ENCODE results near the gene CSNK1A1L.

The CSNK1A1L gene

GRCh38 chr13:37100731-37101130 is 4.7 kb downstream of the CSNK1A1L start:
- no peak overlapping the region for H2AFZ ChIP-seq (ENCODE audit: low read length)
- no peaks in the 10 kb centered on the region for H3K9me2 ChIP-seq (replicated peaks; ENCODE audit: low read depth, low read length)
- no peak overlapping the region for H3K9ac ChIP-seq (ENCODE audit: low read depth, low read length, poor library complexity, severe bottlenecking)
- H3K79me2 ChIP-seq (ENCODE audit: insufficient read depth, low read length): no peaks in the 10 kb centered on the region
- no peak overlapping the region for H3K4me3 ChIP-seq (ENCODE audit: low read length, poor library complexity, severe bottlenecking)
- H3K9me3 ChIP-seq (ENCODE audit: insufficient read depth, low read depth, low read length): no peaks in the 10 kb centered on the region
- TF ChIP-seq EZH2phosphoT487 (IDR thresholded peaks at IDR 0.05; ENCODE audit: borderline replicate concordance): no peak
- no peak for TF ChIP-seq CTCF (conservative IDR thresholded peaks at IDR 0.05; ENCODE audit: low read length)
- H4K20me1 ChIP-seq (ENCODE audit: insufficient read depth, low read length, poor library complexity, severe bottlenecking): no peaks in the 10 kb centered on the region
- no peaks in the 10 kb centered on the region for H3K36me3 ChIP-seq (ENCODE audit: insufficient read depth, low read length)
- H3F3A ChIP-seq (ENCODE audit: low read depth): no peaks in the 10 kb centered on the region
- H3K27me3 ChIP-seq (ENCODE audit: insufficient read depth, low read length, poor library complexity, severe bottlenecking): no peaks in the 10 kb centered on the region
- H3K4me2 ChIP-seq (ENCODE audit: low read depth, low read length, poor library complexity, severe bottlenecking): no peak overlapping the region
- H3K4me1 ChIP-seq (ENCODE audit: insufficient read depth, low read length, poor library complexity, severe bottlenecking): no peaks in the 10 kb centered on the region

- H2AFZ ChIP-seq (ENCODE audit: low read length): no peak overlapping the region
- no peaks in the 10 kb centered on the region for H3K9me3 ChIP-seq (ENCODE audit: insufficient read depth, low read depth, low read length)
- H3K27me3 ChIP-seq (ENCODE audit: insufficient read depth, low read length, poor library complexity, severe bottlenecking): no peaks in the 10 kb centered on the region
- no peak overlapping the region for H3K4me2 ChIP-seq (ENCODE audit: low read depth, low read length, poor library complexity, severe bottlenecking)
- H3K4me1 ChIP-seq (ENCODE audit: insufficient read depth, low read length, poor library complexity, severe bottlenecking): no peaks in the 10 kb centered on the region
- no peak overlapping the region for H3K4me3 ChIP-seq (ENCODE audit: low read length, poor library complexity, severe bottlenecking)
- H3K36me3 ChIP-seq (ENCODE audit: insufficient read depth, low read length): no peaks in the 10 kb centered on the region
- H3K9ac ChIP-seq (ENCODE audit: low read depth, low read length, poor library complexity, severe bottlenecking): no peak overlapping the region
- no peaks in the 10 kb centered on the region for H4K20me1 ChIP-seq (ENCODE audit: insufficient read depth, low read length, poor library complexity, severe bottlenecking)
- H3F3A ChIP-seq (ENCODE audit: low read depth): no peaks in the 10 kb centered on the region
- H3K9me2 ChIP-seq (replicated peaks; ENCODE audit: low read depth, low read length): no peaks in the 10 kb centered on the region
- TF ChIP-seq CTCF (conservative IDR thresholded peaks at IDR 0.05; ENCODE audit: low read length) (no peak), EZH2phosphoT487 (IDR thresholded peaks at IDR 0.05; ENCODE audit: borderline replicate concordance) (no peak)
- no peaks in the 10 kb centered on the region for H3K79me2 ChIP-seq (ENCODE audit: insufficient read depth, low read length)
These were observed 8.4 kb downstream of the CSNK1A1L start for GRCh38 chr13:37097076-37097475.

GRCh38 chr13:37094840-37095239 is 10.6 kb downstream of the CSNK1A1L start:
- no peaks in the 10 kb centered on the region for H4K20me1 ChIP-seq (ENCODE audit: insufficient read depth, low read length, poor library complexity, severe bottlenecking)
- H3K27me3 ChIP-seq (ENCODE audit: insufficient read depth, low read length, poor library complexity, severe bottlenecking): no peaks in the 10 kb centered on the region
- H3K4me2 ChIP-seq (ENCODE audit: low read depth, low read length, poor library complexity, severe bottlenecking): no peak overlapping the region
- no peak overlapping the region for H3K4me3 ChIP-seq (ENCODE audit: low read length, poor library complexity, severe bottlenecking)
- H3K9ac ChIP-seq (ENCODE audit: low read depth, low read length, poor library complexity, severe bottlenecking): no peak overlapping the region
- no peaks in the 10 kb centered on the region for H3K36me3 ChIP-seq (ENCODE audit: insufficient read depth, low read length)
- H3K79me2 ChIP-seq (ENCODE audit: insufficient read depth, low read length): no peaks in the 10 kb centered on the region
- no peak for TF ChIP-seq EZH2phosphoT487 (IDR thresholded peaks at IDR 0.05; ENCODE audit: borderline replicate concordance)
- no peak for TF ChIP-seq CTCF (conservative IDR thresholded peaks at IDR 0.05; ENCODE audit: low read length)
- H3K9me2 ChIP-seq (replicated peaks; ENCODE audit: low read depth, low read length): no peaks in the 10 kb centered on the region
- H3K9me3 ChIP-seq (ENCODE audit: insufficient read depth, low read depth, low read length): no peaks in the 10 kb centered on the region
- no peaks in the 10 kb centered on the region for H3F3A ChIP-seq (ENCODE audit: low read depth)
- no peaks in the 10 kb centered on the region for H3K4me1 ChIP-seq (ENCODE audit: insufficient read depth, low read length, poor library complexity, severe bottlenecking)
- no peak overlapping the region for H2AFZ ChIP-seq (ENCODE audit: low read length)
